ENCODE data around the gene ESRRB. TPM values are rescaled to one million over a fixed set of nuclear protein-coding genes. Genes with fewer than 3 reads are reported as not detected.

Gene ESRRB
- total RNA-seq, 1 donor from 2014 or later: not detected

- no peak for ATAC-seq
- intact Hi-C loops (cut with DNase I): no loop called here
- DNase-seq: no peak
- Histone ChIP-seq H3K9me3 (no peaks in the 10 kb centered on the region), H3K4me3 (no peak overlapping the region), H3K36me3 (no peaks in the 10 kb centered on the region), H3K27me3 (ENCODE audit: low read depth) (no peaks in the 10 kb centered on the region), H3K4me1 (no peaks in the 10 kb centered on the region), H3K27ac (no peak overlapping the region)
- TF ChIP-seq, protein P1, sequence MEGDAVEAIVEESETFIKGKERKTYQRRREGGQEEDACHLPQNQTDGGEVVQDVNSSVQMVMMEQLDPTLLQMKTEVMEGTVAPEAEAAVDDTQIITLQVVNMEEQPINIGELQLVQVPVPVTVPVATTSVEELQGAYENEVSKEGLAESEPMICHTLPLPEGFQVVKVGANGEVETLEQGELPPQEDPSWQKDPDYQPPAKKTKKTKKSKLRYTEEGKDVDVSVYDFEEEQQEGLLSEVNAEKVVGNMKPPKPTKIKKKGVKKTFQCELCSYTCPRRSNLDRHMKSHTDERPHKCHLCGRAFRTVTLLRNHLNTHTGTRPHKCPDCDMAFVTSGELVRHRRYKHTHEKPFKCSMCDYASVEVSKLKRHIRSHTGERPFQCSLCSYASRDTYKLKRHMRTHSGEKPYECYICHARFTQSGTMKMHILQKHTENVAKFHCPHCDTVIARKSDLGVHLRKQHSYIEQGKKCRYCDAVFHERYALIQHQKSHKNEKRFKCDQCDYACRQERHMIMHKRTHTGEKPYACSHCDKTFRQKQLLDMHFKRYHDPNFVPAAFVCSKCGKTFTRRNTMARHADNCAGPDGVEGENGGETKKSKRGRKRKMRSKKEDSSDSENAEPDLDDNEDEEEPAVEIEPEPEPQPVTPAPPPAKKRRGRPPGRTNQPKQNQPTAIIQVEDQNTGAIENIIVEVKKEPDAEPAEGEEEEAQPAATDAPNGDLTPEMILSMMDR (IDR thresholded peaks at IDR 0.05): no peak
Observed at GRCh38 chr14:76337635-76338545, 38.0 kb upstream of the ESRRB start.

GRCh38 chr14:76339728-76340615, 36.0 kb upstream of the ESRRB start:
- DNase-seq (no peak), ATAC-seq (no peak)
- TF ChIP-seq, protein P1 (IDR thresholded peaks at IDR 0.05): no peak
- intact Hi-C loops (cut with DNase I): no loop called here
- no peak overlapping the region for H3K27ac ChIP-seq
- no peaks in the 10 kb centered on the region for H3K36me3 ChIP-seq
- H3K4me3 ChIP-seq: no peak overlapping the region
- no peaks in the 10 kb centered on the region for H3K9me3 ChIP-seq
- H3K27me3 ChIP-seq (ENCODE audit: low read depth): no peaks in the 10 kb centered on the region
- H3K4me1 ChIP-seq: no peaks in the 10 kb centered on the region

- Histone ChIP-seq H3K4me1 (no peaks in the 10 kb centered on the region), H3K4me3 (no peak overlapping the region), H3K27ac (no peak overlapping the region), H3K36me3 (no peaks in the 10 kb centered on the region), H3K9me3 (no peaks in the 10 kb centered on the region), H3K27me3 (ENCODE audit: low read depth) (no peaks in the 10 kb centered on the region)
- ATAC-seq (no peak), DNase-seq (no peak)
- TF ChIP-seq, protein P1 (IDR thresholded peaks at IDR 0.05): no peak
- intact Hi-C loops (cut with DNase I): no loop called here
Observed at GRCh38 chr14:76343386-76343785, 32.6 kb upstream of the ESRRB start.

DNA sequence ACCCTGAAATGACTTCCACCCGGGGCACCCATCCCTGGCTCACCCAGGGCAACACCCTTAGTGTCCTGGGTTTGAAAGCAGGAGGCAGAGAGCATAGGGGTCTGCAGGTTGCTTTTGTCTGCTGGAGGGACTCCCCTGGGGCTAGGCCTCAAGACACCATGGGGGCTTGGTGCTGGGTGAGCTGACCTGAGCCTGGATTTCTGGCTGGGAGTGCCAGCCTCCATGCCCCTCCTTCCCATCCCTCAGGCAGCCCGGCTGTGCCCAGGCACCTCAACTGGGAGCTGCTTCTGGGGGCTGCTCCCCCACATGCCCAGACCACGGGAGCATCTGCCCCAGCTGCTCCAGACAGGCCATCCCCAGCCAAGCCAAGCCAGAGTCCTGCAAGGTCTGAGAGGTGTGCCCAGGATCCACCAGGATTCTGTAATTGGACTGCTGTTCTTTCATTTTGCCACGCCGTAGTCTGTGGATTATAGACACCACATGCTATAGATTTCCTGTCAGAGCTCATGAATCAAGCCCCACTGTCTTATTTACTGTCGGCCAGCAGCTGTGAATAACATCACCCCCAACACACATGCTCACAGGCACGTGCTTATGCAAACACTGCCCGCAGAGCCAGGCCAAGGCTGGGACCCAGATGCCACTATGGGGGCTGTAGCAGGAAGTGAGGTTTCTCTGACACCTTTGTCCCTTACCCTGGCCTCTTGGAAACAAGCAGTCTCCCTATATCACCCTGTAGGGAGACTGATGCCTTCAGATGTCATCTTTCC, 29.4 kb upstream of the ESRRB start:
- no peak for DNase-seq

More for the DNA sequence above, 29.4 kb upstream of the ESRRB start:
- Histone ChIP-seq H3K4me3 (no peak overlapping the region), H3K9me3 (no peaks in the 10 kb centered on the region), H3K27ac (no peak overlapping the region), H3K36me3 (no peaks in the 10 kb centered on the region), H3K27me3 (ENCODE audit: low read depth) (no peaks in the 10 kb centered on the region), H3K4me1 (no peaks in the 10 kb centered on the region)
- intact Hi-C loops (cut with DNase I): no loop called here
- ATAC-seq: no peak
- TF ChIP-seq, protein P1 (IDR thresholded peaks at IDR 0.05): no peak
